ENCODE results near the gene ACTR1A.
"Not testable (repeated sequence)": the region's sequence is repeated elsewhere in the genome, so short reads cannot be mapped to it uniquely, and the experiment has no call there.

ACTR1A gene

DNA sequence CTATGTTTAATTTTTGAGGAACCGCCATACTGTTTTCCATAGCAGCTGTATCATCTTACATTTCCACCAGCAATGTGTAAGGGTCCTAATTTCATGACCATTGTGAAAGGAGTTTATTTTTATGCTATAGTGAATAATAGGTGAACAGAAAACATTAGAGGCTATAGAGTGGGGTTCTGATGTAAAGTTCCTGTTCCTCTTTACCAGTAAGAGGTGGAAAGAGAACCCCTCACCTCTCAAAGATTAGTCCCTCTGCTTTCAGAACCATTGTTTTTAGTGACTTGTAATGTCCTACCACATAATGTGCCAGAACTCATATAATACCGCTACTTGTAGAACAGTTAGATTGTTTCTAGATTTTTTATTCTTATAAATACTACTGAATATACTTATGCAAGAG lies 35.4 kb upstream of the ACTR1A start:
- Histone ChIP-seq H3K27me3 (ENCODE audit: insufficient read depth, low read length) (no peaks in the 10 kb centered on the region), H3K4me1 (ENCODE audit: insufficient read depth, low read length, severe bottlenecking) (no peaks in the 10 kb centered on the region), H3K4me2 (ENCODE audit: low read length) (no peak overlapping the region), H3K4me3 (ENCODE audit: low read depth, low read length, poor library complexity, severe bottlenecking) (no peak overlapping the region), H3K9me2 (ENCODE audit: low read depth, low read length) (no peaks in the 10 kb centered on the region), H3K79me2 (ENCODE audit: insufficient read depth, low read length) (no peaks in the 10 kb centered on the region), H3K36me3 (ENCODE audit: insufficient read depth, low read length) (no peaks in the 10 kb centered on the region), H3F3A (ENCODE audit: insufficient read depth, low read length) (no peaks in the 10 kb centered on the region), H3K9ac (ENCODE audit: low read length) (no peak overlapping the region), H3K27ac (ENCODE audit: low read depth, low read length, poor library complexity, severe bottlenecking) (no peak overlapping the region), H2AFZ (ENCODE audit: low read length) (no peak overlapping the region), H4K20me1 (ENCODE audit: insufficient read depth, low read length) (no peaks in the 10 kb centered on the region), H3K9me3 (ENCODE audit: low read length) (no peaks in the 10 kb centered on the region)
- TF ChIP-seq, protein P1, sequence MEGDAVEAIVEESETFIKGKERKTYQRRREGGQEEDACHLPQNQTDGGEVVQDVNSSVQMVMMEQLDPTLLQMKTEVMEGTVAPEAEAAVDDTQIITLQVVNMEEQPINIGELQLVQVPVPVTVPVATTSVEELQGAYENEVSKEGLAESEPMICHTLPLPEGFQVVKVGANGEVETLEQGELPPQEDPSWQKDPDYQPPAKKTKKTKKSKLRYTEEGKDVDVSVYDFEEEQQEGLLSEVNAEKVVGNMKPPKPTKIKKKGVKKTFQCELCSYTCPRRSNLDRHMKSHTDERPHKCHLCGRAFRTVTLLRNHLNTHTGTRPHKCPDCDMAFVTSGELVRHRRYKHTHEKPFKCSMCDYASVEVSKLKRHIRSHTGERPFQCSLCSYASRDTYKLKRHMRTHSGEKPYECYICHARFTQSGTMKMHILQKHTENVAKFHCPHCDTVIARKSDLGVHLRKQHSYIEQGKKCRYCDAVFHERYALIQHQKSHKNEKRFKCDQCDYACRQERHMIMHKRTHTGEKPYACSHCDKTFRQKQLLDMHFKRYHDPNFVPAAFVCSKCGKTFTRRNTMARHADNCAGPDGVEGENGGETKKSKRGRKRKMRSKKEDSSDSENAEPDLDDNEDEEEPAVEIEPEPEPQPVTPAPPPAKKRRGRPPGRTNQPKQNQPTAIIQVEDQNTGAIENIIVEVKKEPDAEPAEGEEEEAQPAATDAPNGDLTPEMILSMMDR (IDR thresholded peaks at IDR 0.05; ENCODE audit: low read length) = no peak
- TF ChIP-seq EZH2 (IDR thresholded peaks at IDR 0.05; ENCODE audit: borderline replicate concordance, low read length) = no peak

DNA sequence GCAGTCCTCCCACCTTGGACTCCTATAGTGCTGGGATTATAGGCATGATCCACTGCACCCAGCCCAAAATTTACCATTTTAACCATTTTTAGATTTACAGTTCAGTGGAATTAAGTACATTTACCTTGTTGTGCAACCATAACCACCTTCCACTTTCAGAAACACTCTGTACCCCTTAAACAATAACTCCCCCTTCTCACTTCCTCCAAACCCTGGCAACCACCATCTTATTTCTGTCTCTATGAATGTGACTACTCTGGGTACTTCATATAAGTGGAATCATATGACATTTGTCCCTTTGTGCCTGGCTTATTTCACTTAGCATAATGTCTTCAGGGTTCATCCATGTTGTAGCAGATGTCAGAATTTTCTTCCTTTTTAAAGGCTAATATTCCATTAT lies 34.9 kb upstream of the ACTR1A start:
- H3F3A ChIP-seq (ENCODE audit: insufficient read depth, low read length) = no peaks in the 10 kb centered on the region
- H3K27ac ChIP-seq (ENCODE audit: low read depth, low read length, poor library complexity, severe bottlenecking) = no peak overlapping the region
- TF ChIP-seq EZH2 (IDR thresholded peaks at IDR 0.05; ENCODE audit: borderline replicate concordance, low read length) = no peak
- TF ChIP-seq, protein P1 (IDR thresholded peaks at IDR 0.05; ENCODE audit: low read length) = no peak
- no peak overlapping the region for H3K4me3 ChIP-seq (ENCODE audit: low read depth, low read length, poor library complexity, severe bottlenecking)
- no peak overlapping the region for H3K9ac ChIP-seq (ENCODE audit: low read length)
- H3K27me3 ChIP-seq (ENCODE audit: insufficient read depth, low read length) = no peaks in the 10 kb centered on the region
- no peaks in the 10 kb centered on the region for H3K36me3 ChIP-seq (ENCODE audit: insufficient read depth, low read length)
- H3K9me2 ChIP-seq (ENCODE audit: low read depth, low read length) = no peaks in the 10 kb centered on the region
- no peaks in the 10 kb centered on the region for H3K79me2 ChIP-seq (ENCODE audit: insufficient read depth, low read length)
- H3K9me3 ChIP-seq (ENCODE audit: low read length) = no peaks in the 10 kb centered on the region
- H4K20me1 ChIP-seq (ENCODE audit: insufficient read depth, low read length) = no peaks in the 10 kb centered on the region
- no peaks in the 10 kb centered on the region for H3K4me1 ChIP-seq (ENCODE audit: insufficient read depth, low read length, severe bottlenecking)
- no peak overlapping the region for H2AFZ ChIP-seq (ENCODE audit: low read length)
- H3K4me2 ChIP-seq (ENCODE audit: low read length) = no peak overlapping the region

DNA sequence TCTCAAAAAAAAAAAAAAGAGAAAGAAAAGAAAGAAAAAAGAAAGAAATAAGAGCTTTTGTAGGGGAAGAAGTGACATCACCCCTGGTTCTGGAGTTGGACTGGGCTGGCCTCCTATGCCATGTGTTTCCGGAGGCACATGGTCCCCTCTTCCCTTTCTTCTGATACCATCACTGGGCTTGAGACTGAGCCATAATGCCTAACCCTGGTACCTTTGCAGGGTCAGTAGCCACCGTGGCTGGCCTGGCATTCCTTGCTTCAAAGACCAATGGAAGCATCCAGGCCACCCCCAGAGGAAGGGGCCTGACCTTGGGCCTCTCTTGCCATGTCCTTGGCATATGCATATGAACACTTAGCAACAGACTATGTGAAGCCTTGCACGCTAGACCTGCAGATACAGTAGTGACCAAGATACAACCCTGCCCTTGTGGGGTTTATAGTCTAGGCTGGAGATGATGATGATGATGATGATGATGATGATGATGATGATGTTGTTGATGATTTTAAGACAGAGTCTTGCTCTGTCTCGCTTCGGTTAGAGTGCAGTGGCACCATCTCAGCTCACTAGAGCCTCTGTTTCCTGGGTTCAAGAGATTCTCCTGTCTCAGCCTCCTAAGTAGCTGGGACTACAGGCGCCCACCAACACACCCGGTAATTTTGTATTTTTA lies 33.1 kb upstream of the ACTR1A start:
- H3F3A ChIP-seq (ENCODE audit: insufficient read depth, low read length) = no peaks in the 10 kb centered on the region
- no peak overlapping the region for H3K9ac ChIP-seq (ENCODE audit: low read length)
- no peak overlapping the region for H3K4me2 ChIP-seq (ENCODE audit: low read length)
- no peaks in the 10 kb centered on the region for H3K79me2 ChIP-seq (ENCODE audit: insufficient read depth, low read length)
- H3K27ac ChIP-seq (ENCODE audit: low read depth, low read length, poor library complexity, severe bottlenecking) = no peak overlapping the region
- H3K27me3 ChIP-seq (ENCODE audit: insufficient read depth, low read length) = no peaks in the 10 kb centered on the region
- H3K9me3 ChIP-seq (ENCODE audit: low read length) = no peaks in the 10 kb centered on the region
- TF ChIP-seq, protein P1 (IDR thresholded peaks at IDR 0.05; ENCODE audit: low read length) = no peak
- TF ChIP-seq EZH2 (IDR thresholded peaks at IDR 0.05; ENCODE audit: borderline replicate concordance, low read length) = no peak
- no peak overlapping the region for H2AFZ ChIP-seq (ENCODE audit: low read length)
- H3K36me3 ChIP-seq (ENCODE audit: insufficient read depth, low read length) = no peaks in the 10 kb centered on the region
- H4K20me1 ChIP-seq (ENCODE audit: insufficient read depth, low read length) = no peaks in the 10 kb centered on the region
- no peaks in the 10 kb centered on the region for H3K9me2 ChIP-seq (ENCODE audit: low read depth, low read length)
- H3K4me3 ChIP-seq (ENCODE audit: low read depth, low read length, poor library complexity, severe bottlenecking) = no peak overlapping the region
- H3K4me1 ChIP-seq (ENCODE audit: insufficient read depth, low read length, severe bottlenecking) = no peaks in the 10 kb centered on the region

DNA sequence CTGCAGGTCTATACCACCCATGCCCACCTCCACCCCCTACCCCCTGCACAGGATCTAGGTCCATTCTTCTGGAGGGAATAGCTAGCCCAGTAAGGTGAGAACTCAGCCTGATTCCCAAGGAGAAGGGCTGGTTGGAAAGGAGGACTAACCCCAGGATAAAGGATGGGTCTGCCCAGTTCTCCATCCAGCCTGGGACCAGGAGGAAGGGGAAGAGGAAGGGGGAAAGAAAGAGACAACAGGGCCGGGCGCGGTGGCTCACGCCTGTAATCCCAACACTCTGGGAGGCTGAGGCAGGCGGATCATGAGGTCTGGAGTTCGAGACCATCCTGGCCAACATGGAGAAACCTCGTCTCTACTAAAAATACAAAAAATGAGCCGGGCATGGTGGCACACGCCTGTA lies 32.5 kb upstream of the ACTR1A start:
- not testable (repeated sequence) for H3K4me2 ChIP-seq (ENCODE audit: low read length); H3K9ac ChIP-seq (ENCODE audit: low read length); H3K36me3 ChIP-seq (ENCODE audit: insufficient read depth, low read length); H4K20me1 ChIP-seq (ENCODE audit: insufficient read depth, low read length); H3K9me3 ChIP-seq (ENCODE audit: low read length); H3F3A ChIP-seq (ENCODE audit: insufficient read depth, low read length); H3K4me1 ChIP-seq (ENCODE audit: insufficient read depth, low read length, severe bottlenecking); H3K4me3 ChIP-seq (ENCODE audit: low read depth, low read length, poor library complexity, severe bottlenecking); H3K9me2 ChIP-seq (ENCODE audit: low read depth, low read length); H3K27me3 ChIP-seq (ENCODE audit: insufficient read depth, low read length); H3K27ac ChIP-seq (ENCODE audit: low read depth, low read length, poor library complexity, severe bottlenecking); H2AFZ ChIP-seq (ENCODE audit: low read length); H3K79me2 ChIP-seq (ENCODE audit: insufficient read depth, low read length)

Measured in OCI-LY1 (cell line).